OCI-LY1 (cell line): ENCODE measurements around the gene DOCK4.
"Not testable (repeated sequence)": the region's sequence is repeated elsewhere in the genome, so short reads cannot be mapped to it uniquely, and the experiment has no call there.

Experiments used
- H2AFZ ChIP-seq: fragments of 200-600 bp; sonication (generic), shearing (Covaris generic); 2 replicates; pipeline ENCODE4 v1.6.0; 2014; ENCODE audit warnings: antibody characterized with exemption, mild to moderate bottlenecking, low read length
- H3F3A ChIP-seq: fragments of 200-600 bp; sonication (generic), shearing (Covaris generic); 2 replicates; pipeline ENCODE4 v1.6.0; 2014; ENCODE audit warnings: mild to moderate bottlenecking, antibody characterized with exemption, low read length, moderate library complexity; ENCODE audit not compliant: insufficient read depth
- H3K27ac ChIP-seq: fragments of 200-600 bp; sonication (generic); 2 replicates; pipeline ENCODE4 v1.5.1; 2014; ENCODE audit warnings: low read length, mixed run types, mild to moderate bottlenecking, low read depth; ENCODE audit not compliant: poor library complexity, severe bottlenecking
- H3K27me3 ChIP-seq: fragments of 200-600 bp; sonication (generic); 2 replicates; pipeline ENCODE4 v1.6.0; 2014; ENCODE audit warnings: antibody characterized with exemption, mild to moderate bottlenecking, low read length, moderate library complexity; ENCODE audit not compliant: insufficient read depth
- H3K36me3 ChIP-seq: fragments of 200-600 bp; sonication (generic); 2 replicates; pipeline ENCODE4 v1.6.1; 2014; ENCODE audit warnings: mild to moderate bottlenecking, antibody characterized with exemption, low read length, moderate library complexity, mixed read lengths; ENCODE audit not compliant: insufficient read depth
- H3K4me1 ChIP-seq: fragments of 200-600 bp; sonication (generic); 2 replicates; pipeline ENCODE4 v1.5.1; 2014; ENCODE audit warnings: mild to moderate bottlenecking, low read length, moderate library complexity; ENCODE audit not compliant: insufficient read depth, severe bottlenecking
- H3K4me2 ChIP-seq: fragments of 200-600 bp; sonication (generic), shearing (Covaris generic); 2 replicates; pipeline ENCODE4 v1.6.1; 2014; ENCODE audit warnings: low read length
- H3K4me3 ChIP-seq: fragments of 200-600 bp; sonication (generic); 2 replicates; pipeline ENCODE4 v1.5.1; 2014; ENCODE audit warnings: low read length, low read depth, mild to moderate bottlenecking, mixed read lengths; ENCODE audit not compliant: poor library complexity, severe bottlenecking
- H3K79me2 ChIP-seq: fragments of 200-600 bp; shearing (Covaris generic); 2 replicates; pipeline ENCODE4 v1.6.1; 2016; ENCODE audit warnings: mixed run types, low read length, mixed read lengths; ENCODE audit not compliant: insufficient read depth
- H3K9ac ChIP-seq: fragments of 200-600 bp; sonication (generic), shearing (Covaris generic); 2 replicates; pipeline ENCODE4 v1.6.1; 2014; ENCODE audit warnings: mild to moderate bottlenecking, low read length, mixed read lengths
- H3K9me2 ChIP-seq: fragments of 200-600 bp; sonication (generic), shearing (Covaris generic); 2 replicates; pipeline ENCODE4 v1.6.1; 2014; ENCODE audit warnings: low read depth, mild to moderate bottlenecking, low read length, mixed read lengths
- H3K9me3 ChIP-seq: fragments of 200-600 bp; shearing (Covaris generic); 2 replicates; pipeline ENCODE4 v1.6.1; 2014; ENCODE audit warnings: low read length, mixed read lengths
- H4K20me1 ChIP-seq: fragments of 200-600 bp; sonication (generic), shearing (Covaris generic); 2 replicates; pipeline ENCODE4 v1.6.0; 2016; ENCODE audit warnings: mild to moderate bottlenecking, low read length; ENCODE audit not compliant: insufficient read depth
- EZH2 ChIP-seq: fragments of 200-600 bp; sonication (generic), shearing (Covaris generic); IDR thresholded peaks from 2 replicates; pipeline ENCODE4 v1.8.0; 2017; ENCODE audit warnings: borderline replicate concordance, mixed run types, mild to moderate bottlenecking, antibody characterized with exemption, low read length, moderate library complexity, mixed read lengths
- TF ChIP-seq, protein P1 (sequence below): fragments of 200-600 bp; sonication (generic), shearing (Covaris generic); IDR thresholded peaks from 2 replicates; pipeline ENCODE4 v1.5.1; 2017; ENCODE audit warnings: mild to moderate bottlenecking, antibody characterized with exemption, low read length, moderate library complexity, mixed read lengths

The DOCK4 gene

DNA sequence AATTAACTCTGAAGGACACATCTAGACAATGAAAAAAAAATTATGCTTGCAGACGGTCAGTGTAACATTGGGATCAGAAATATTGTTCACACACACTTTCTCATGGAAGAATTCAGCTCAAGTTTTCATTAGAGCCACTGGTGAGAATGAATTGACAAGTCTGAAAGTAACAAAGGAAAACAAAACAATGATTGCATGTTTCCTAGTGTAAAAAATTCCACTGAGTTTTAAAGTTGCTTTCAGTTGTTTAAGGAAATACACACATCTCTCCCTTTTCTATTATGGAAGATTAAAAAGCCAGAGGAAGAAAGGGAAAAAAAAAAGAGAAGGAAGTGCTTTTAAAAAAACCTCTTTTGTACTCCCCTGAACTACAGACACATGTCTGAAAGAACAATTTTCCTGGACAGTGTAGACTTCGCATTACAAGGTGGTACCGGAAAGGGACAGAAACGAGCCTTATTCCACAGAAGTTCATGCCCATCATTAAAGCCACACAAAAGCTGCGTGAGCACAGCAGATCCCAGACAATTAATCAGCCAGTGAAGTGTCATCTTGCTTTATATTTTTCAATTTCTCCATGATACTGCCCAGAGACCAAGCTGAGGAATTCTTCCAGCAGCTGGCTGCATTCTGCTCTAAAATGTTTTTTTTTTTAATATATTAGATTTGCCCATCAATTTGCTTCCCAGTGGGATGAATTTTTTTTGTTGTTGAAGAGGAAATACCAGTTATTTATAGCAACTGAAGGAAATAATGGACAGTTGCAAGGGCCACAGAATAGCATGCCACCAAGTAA is 294.8 kb downstream of the DOCK4 start:
- Histone ChIP-seq H3K27me3 (no peaks in the 10 kb centered on the region), H3K4me2 (no peak overlapping the region)

DNA sequence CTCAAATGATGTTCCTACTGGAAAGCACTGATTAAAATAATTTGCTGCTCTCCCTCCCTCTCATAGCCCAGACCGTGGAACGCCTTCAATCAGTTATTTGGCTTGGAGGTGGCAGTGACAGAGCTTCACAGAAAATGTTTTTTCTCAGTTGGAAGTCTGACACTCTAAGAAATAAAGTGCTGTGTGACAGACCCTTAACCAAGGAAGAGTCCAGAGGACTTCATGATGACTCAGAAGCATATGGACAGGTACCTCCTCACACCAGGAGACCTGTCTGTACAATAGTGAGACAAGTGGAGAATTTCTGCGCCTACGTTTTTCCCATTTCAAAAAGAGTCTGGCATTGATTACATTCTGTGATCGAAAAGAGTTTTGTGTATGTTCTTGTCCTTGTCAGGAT is 295.5 kb downstream of the DOCK4 start:
- H2AFZ ChIP-seq: no peak overlapping the region
- H3K27ac ChIP-seq: no peak overlapping the region
- H3K4me3 ChIP-seq: no peak overlapping the region
- no peaks in the 10 kb centered on the region for H4K20me1 ChIP-seq
- H3F3A ChIP-seq: no peaks in the 10 kb centered on the region
- no peaks in the 10 kb centered on the region for H3K36me3 ChIP-seq
- no peaks in the 10 kb centered on the region for H3K9me2 ChIP-seq
- no peaks in the 10 kb centered on the region for H3K4me1 ChIP-seq
- no peak overlapping the region for H3K9ac ChIP-seq
- no peaks in the 10 kb centered on the region for H3K27me3 ChIP-seq
- H3K79me2 ChIP-seq: no peaks in the 10 kb centered on the region
- no peak overlapping the region for H3K4me2 ChIP-seq
- no peaks in the 10 kb centered on the region for H3K9me3 ChIP-seq
- TF ChIP-seq, protein P1, sequence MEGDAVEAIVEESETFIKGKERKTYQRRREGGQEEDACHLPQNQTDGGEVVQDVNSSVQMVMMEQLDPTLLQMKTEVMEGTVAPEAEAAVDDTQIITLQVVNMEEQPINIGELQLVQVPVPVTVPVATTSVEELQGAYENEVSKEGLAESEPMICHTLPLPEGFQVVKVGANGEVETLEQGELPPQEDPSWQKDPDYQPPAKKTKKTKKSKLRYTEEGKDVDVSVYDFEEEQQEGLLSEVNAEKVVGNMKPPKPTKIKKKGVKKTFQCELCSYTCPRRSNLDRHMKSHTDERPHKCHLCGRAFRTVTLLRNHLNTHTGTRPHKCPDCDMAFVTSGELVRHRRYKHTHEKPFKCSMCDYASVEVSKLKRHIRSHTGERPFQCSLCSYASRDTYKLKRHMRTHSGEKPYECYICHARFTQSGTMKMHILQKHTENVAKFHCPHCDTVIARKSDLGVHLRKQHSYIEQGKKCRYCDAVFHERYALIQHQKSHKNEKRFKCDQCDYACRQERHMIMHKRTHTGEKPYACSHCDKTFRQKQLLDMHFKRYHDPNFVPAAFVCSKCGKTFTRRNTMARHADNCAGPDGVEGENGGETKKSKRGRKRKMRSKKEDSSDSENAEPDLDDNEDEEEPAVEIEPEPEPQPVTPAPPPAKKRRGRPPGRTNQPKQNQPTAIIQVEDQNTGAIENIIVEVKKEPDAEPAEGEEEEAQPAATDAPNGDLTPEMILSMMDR: no peak
- TF ChIP-seq EZH2: no peak

More for the DNA sequence above, 294.8 kb downstream of the DOCK4 start:
- no peak overlapping the region for H3K27ac ChIP-seq
- TF ChIP-seq, protein P1: no peak
- TF ChIP-seq EZH2: no peak
- H3K4me3 ChIP-seq: no peak overlapping the region
- no peaks in the 10 kb centered on the region for H3K9me2 ChIP-seq
- H3K4me1 ChIP-seq: no peaks in the 10 kb centered on the region
- no peaks in the 10 kb centered on the region for H3K79me2 ChIP-seq
- no peaks in the 10 kb centered on the region for H3K9me3 ChIP-seq
- H3F3A ChIP-seq: no peaks in the 10 kb centered on the region
- no peak overlapping the region for H2AFZ ChIP-seq
- no peaks in the 10 kb centered on the region for H3K36me3 ChIP-seq
- no peak overlapping the region for H3K9ac ChIP-seq
- H4K20me1 ChIP-seq: no peaks in the 10 kb centered on the region

DNA sequence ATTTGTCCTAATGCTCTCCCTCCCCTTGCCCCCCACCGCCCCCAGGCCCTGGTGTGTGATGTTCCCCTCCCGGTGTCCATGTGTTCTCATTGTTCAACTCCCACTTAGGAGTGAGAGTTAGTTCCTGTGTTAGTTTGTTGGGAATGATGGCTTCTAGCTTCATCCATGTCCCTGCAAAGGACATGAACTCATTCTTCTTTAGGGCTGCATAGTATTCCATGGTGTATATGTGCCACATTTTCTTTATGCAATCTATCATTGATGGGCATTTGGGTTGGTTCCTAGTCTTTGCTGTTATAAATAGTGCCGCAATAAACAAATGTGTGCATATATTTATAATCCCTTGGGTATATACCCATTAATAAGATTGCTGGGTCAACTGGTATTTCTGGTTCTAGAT is 297.5 kb downstream of the DOCK4 start:
- H3K9me3 ChIP-seq, H3K36me3 ChIP-seq, H3K9ac ChIP-seq, H3K27me3 ChIP-seq, H4K20me1 ChIP-seq, H3K79me2 ChIP-seq, H3K9me2 ChIP-seq, H3K4me2 ChIP-seq, H3K27ac ChIP-seq, H3K4me3 ChIP-seq, H3K4me1 ChIP-seq, H3F3A ChIP-seq, H2AFZ ChIP-seq: not testable (repeated sequence)

DNA sequence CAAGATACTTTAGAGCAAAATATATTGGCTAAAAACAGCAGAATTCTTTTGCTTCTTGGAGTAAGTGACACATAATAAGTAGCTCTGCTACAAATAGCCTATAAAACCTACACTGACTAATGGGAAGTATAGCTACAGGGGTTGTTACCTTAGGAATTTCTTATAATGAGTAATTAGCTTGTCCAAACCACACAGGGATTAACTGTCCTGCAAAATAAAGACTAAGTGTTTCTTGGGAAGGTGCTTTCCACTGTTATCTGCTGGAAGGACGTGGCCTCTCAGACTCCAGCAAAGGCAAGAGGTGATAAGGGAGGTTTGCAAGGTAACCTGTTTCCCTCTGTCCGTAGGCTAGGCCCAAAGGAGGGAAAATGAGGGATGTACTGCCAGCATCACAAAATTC is 302.4 kb downstream of the DOCK4 start:
- H3K4me2 ChIP-seq: no peak overlapping the region
- no peaks in the 10 kb centered on the region for H3K27me3 ChIP-seq
- no peaks in the 10 kb centered on the region for H3K9me3 ChIP-seq
- no peak overlapping the region for H3K27ac ChIP-seq
- no peak overlapping the region for H3K4me3 ChIP-seq
- H2AFZ ChIP-seq: no peak overlapping the region
- H3K36me3 ChIP-seq: no peaks in the 10 kb centered on the region
- no peaks in the 10 kb centered on the region for H3F3A ChIP-seq
- no peak for TF ChIP-seq EZH2
- TF ChIP-seq, protein P1: no peak
- no peaks in the 10 kb centered on the region for H3K4me1 ChIP-seq
- no peaks in the 10 kb centered on the region for H4K20me1 ChIP-seq
- H3K9me2 ChIP-seq: no peaks in the 10 kb centered on the region
- no peak overlapping the region for H3K9ac ChIP-seq
- no peaks in the 10 kb centered on the region for H3K79me2 ChIP-seq
